Hepatocyte (in vitro differentiated cells): ENCODE data around the gene KPNB1.

Source experiments
- EZH2 ChIP-seq: fragments of 200-600 bp; sonication (generic); IDR thresholded peaks from 2 replicates; pipeline ENCODE4 v1.6.1; 2016; ENCODE audit warnings: antibody characterized with exemption, mild to moderate bottlenecking, borderline replicate concordance
- TF ChIP-seq, protein P1 (sequence below): fragments of 200-600 bp; sonication (generic); IDR thresholded peaks from 2 replicates; pipeline ENCODE4 v1.5.1; 2016; ENCODE audit warnings: antibody characterized with exemption, mild to moderate bottlenecking; ENCODE audit not compliant: poor library complexity

DNA sequence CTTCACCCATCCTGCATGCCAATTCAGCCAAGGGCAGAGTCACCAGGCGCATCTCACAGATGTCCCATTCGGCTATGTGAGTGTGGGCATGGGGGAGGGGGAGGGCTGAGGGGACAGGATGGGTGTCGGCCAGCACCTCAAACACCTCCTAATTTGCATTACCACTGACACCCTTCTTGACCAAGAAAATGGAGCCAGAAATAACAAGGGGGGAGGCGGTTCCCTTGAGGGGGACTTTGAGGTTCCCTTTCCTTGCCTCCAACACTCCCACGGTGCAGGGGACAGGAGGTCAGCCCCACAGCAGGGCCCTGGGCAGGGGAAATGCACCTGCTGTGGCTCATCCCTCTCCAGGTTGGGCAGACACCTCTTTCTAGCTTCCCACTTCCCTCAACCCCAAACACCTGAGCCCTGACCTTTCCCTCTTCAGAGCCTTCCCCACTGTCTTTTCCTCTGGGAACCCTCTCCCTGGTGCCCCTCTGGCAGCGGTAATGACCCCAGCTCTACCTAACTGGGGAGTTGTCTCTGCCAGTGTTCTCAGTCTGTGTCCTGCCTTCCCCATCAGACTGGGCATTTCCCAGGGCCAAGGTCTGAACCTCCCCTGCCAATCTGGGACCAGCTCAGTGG, 65.2 kb downstream of the KPNB1 start:
- TF ChIP-seq, protein P1, sequence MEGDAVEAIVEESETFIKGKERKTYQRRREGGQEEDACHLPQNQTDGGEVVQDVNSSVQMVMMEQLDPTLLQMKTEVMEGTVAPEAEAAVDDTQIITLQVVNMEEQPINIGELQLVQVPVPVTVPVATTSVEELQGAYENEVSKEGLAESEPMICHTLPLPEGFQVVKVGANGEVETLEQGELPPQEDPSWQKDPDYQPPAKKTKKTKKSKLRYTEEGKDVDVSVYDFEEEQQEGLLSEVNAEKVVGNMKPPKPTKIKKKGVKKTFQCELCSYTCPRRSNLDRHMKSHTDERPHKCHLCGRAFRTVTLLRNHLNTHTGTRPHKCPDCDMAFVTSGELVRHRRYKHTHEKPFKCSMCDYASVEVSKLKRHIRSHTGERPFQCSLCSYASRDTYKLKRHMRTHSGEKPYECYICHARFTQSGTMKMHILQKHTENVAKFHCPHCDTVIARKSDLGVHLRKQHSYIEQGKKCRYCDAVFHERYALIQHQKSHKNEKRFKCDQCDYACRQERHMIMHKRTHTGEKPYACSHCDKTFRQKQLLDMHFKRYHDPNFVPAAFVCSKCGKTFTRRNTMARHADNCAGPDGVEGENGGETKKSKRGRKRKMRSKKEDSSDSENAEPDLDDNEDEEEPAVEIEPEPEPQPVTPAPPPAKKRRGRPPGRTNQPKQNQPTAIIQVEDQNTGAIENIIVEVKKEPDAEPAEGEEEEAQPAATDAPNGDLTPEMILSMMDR: no peak
- TF ChIP-seq EZH2: no peak
